NB4 (cell line): ENCODE data around the gene ING4.

Experiments
- DNase-seq: peaks from one replicate; pipeline ENCODE4 v3.0.0; 2010; ENCODE audit warnings: low read depth
- H3K4me3 ChIP-seq: one replicate; pipeline ENCODE4 v1.5.1; 2011; ENCODE audit warnings: mild to moderate bottlenecking, low read depth, low read length, moderate library complexity
- MAX ChIP-seq: IDR thresholded peaks from 2 replicates; pipeline ENCODE4 v1.6.1; 2011; ENCODE audit warnings: low read depth, low read length
- MYC ChIP-seq: IDR thresholded peaks from 2 replicates; pipeline ENCODE4 v1.6.1; 2011; ENCODE audit warnings: low read depth, low read length
- POLR2A ChIP-seq: IDR thresholded peaks from 2 replicates; pipeline ENCODE4 v1.6.1; 2011; ENCODE audit warnings: mild to moderate bottlenecking; ENCODE audit not compliant: insufficient read length; ENCODE audit errors: extremely low read depth
- TF ChIP-seq, protein P1 (sequence below): IDR thresholded peaks from one replicate; pipeline ENCODE4 v1.5.1; 2012; ENCODE audit warnings: low read depth, low read length

ING4 gene

DNA sequence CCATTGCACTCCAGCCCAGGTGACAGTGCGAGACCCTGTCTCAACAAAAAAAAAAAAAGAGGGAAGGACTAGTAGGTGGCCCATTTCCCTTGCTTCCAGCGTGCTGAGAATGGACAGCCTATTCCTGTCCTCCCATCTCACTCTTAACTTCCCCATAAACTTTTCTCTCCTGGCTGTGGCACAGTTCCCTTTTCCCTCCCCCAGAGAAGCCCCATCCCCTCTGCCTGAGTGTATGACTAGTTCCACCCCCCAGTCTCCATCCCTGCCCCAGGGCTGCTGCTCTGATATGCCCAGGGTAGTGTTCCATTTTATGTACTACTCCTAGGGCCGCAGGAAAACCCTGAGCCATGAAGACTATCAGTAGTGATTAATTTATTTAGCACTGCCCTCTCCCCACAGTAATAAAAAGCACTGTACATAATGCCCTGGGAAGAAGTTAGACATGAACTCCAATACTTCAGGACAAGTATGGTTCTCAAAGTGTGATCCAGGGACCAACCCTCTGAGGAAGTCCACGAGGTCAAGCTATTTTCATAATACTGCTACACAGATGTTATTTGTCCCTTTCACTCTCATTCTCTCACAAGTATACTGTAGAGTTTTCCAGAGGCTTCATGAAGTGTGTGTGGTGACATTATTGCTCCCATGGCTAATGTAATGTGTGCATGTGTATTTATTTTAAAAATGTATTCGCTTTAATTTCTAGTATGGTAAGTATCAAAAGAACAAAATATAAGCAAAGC is 44.3 kb downstream of the ING4 start:
- peak; percentile 48 for DNase-seq
- no peak overlapping the region for H3K4me3 ChIP-seq
- TF ChIP-seq POLR2A (no peak), MYC (no peak), MAX (no peak)
- TF ChIP-seq, protein P1, sequence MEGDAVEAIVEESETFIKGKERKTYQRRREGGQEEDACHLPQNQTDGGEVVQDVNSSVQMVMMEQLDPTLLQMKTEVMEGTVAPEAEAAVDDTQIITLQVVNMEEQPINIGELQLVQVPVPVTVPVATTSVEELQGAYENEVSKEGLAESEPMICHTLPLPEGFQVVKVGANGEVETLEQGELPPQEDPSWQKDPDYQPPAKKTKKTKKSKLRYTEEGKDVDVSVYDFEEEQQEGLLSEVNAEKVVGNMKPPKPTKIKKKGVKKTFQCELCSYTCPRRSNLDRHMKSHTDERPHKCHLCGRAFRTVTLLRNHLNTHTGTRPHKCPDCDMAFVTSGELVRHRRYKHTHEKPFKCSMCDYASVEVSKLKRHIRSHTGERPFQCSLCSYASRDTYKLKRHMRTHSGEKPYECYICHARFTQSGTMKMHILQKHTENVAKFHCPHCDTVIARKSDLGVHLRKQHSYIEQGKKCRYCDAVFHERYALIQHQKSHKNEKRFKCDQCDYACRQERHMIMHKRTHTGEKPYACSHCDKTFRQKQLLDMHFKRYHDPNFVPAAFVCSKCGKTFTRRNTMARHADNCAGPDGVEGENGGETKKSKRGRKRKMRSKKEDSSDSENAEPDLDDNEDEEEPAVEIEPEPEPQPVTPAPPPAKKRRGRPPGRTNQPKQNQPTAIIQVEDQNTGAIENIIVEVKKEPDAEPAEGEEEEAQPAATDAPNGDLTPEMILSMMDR = no peak

DNA sequence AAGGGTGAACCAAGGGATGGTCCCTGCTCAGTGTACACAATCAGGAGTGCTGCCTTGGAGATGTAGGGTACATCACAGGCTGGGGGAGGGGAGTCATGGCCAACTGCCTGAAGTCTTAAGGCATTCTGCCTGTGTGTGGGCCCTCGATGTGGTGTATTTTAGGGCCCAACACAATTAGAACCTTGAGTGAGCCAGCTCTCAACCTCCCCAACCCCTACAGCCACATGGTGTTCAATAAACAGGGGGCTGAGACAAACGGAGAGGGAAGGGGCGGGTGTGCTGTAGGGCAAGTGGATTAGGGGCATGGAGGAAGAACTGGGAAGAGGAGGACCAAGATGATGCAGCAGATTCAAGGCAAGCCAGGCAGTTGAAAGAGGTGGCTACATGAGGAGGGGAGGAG is 47.1 kb downstream of the ING4 start:
- H3K4me3 ChIP-seq = no peak overlapping the region
- TF ChIP-seq MAX = no peak
- TF ChIP-seq, protein P1 = no peak
- TF ChIP-seq MYC = no peak
- no peak for TF ChIP-seq POLR2A
- DNase-seq = no peak

DNA sequence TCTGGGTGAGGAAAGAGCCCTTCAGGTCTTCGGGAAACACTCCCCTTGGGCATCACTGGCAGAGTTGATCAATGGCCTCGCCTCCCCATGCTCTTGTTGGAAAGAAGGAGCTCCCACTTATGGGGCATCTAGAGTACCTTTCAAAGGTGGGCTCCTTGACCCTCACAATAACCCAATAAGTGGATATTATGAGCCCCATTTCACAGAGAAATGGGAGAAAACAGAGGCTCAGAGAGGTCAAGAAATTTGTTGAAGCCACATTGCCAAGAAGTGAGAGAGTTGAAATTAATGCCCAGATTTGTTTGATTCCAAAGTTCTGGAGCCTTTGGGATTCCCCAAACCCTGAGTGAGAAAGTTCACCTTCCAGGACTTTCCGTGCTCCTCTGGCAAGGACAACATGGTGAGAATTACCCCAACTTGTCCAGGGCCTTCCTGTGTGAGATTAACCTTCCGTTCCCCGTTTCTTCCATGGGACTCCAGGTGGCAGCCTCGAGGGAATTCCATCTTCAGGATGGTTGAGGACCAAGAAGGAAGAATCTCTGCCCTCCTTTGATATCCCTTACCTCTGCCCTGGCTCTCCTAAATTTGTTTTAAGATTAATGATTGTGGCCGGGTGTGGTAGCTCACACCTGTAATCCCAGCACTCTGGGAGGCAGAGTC is 48.3 kb downstream of the ING4 start:
- H3K4me3 ChIP-seq = no peak overlapping the region
- TF ChIP-seq MYC = no peak
- TF ChIP-seq, protein P1 = no peak
- TF ChIP-seq POLR2A = no peak
- TF ChIP-seq MAX = no peak
- DNase-seq = no peak

- no peak overlapping the region for H3K4me3 ChIP-seq
- TF ChIP-seq POLR2A (peak; percentile 28), MYC (peak; percentile 53), MAX (no peak; the same call in 1 of the 2 replicates)
- TF ChIP-seq, protein P1 = peak; percentile 24
- peak; percentile 98 for DNase-seq
Measured at GRCh38 chr12:6613776-6614512, 49.0 kb downstream of the ING4 start.

DNA sequence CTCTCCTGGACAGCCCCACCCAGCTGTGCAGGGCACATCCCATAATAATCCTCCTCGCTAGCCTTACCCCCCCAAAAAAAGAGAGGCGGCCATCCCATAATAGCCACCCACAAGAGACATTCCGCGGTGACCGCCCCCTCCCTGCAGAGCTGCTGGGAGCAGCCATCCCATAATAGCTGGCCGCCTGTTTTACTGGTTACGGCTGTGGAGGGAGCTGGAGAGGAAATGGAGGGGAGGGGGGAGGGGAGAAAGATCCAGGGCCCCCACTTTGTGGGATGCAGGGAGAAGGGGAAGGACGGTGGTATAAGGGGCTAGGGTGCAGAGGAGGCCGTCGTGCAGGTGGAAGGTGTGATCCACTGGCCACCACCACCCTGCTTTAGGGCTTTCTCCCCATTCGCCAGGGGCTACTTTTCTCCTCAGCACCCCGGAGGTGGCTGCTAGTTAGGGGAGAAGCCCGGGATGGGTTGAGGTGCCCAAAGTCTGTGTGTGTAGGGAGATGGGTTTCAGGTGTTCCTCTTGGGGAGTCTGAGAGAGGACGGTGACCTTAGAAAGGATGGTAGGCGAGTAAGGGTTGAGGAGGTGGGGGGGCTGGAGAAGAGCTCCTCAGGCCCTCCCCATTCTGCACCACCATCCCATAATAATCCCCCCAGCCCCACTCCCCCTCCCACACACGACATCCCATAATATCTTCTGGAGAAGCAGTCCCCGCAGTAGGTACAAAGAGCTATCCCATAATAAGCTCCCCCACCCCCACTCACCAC is 49.7 kb downstream of the ING4 start:
- H3K4me3 ChIP-seq = peak overlapping the region; percentile 29
- peak; percentile 91 for DNase-seq
- TF ChIP-seq MYC = no peak
- TF ChIP-seq, protein P1 = no peak
- peak; percentile 4 for TF ChIP-seq POLR2A
